Mammary epithelial cell (primary cell): ENCODE data around the gene TFDP2.

Source experiments
- EZH2 ChIP-seq: IDR thresholded peaks from 2 replicates; pipeline ENCODE4 v1.6.1; 2012; ENCODE audit warnings: low read length, inconsistent platforms, borderline replicate concordance
- TF ChIP-seq, protein P1 (sequence below), 2 donors: IDR thresholded peaks in 1 of 2; conservative IDR thresholded peaks in 1 of 2; 2 replicates each; pipeline ENCODE4 v1.5.1; 2011 to 2012; ENCODE audit warnings: inconsistent platforms in 2 of 2, low read length in 2 of 2, mild to moderate bottlenecking in 2 of 2, control low read depth in 1 of 2, low read depth in 1 of 2; ENCODE audit not compliant: insufficient read depth in 1 of 2; ENCODE audit errors: extremely low read depth in 1 of 2

- TF ChIP-seq, protein P1, sequence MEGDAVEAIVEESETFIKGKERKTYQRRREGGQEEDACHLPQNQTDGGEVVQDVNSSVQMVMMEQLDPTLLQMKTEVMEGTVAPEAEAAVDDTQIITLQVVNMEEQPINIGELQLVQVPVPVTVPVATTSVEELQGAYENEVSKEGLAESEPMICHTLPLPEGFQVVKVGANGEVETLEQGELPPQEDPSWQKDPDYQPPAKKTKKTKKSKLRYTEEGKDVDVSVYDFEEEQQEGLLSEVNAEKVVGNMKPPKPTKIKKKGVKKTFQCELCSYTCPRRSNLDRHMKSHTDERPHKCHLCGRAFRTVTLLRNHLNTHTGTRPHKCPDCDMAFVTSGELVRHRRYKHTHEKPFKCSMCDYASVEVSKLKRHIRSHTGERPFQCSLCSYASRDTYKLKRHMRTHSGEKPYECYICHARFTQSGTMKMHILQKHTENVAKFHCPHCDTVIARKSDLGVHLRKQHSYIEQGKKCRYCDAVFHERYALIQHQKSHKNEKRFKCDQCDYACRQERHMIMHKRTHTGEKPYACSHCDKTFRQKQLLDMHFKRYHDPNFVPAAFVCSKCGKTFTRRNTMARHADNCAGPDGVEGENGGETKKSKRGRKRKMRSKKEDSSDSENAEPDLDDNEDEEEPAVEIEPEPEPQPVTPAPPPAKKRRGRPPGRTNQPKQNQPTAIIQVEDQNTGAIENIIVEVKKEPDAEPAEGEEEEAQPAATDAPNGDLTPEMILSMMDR (conservative IDR thresholded peaks at IDR 0.05 in 1 of 2, IDR thresholded peaks at IDR 0.05 in 1 of 2; ENCODE audit: extremely low read depth in 1 of 2, insufficient read depth in 1 of 2, low read depth in 1 of 2, low read length in 2 of 2) = no peak
- no peak for TF ChIP-seq EZH2
Measured at GRCh38 chr3:141904203-141904602, 245.1 kb downstream of the TFDP2 start.
